HepG2 (cell line): ENCODE results near the gene LENEP. TPM values are rescaled to one million over a fixed set of nuclear protein-coding genes. Genes with fewer than 3 reads are reported as not detected.

Source experiments
- ADNP ChIP-seq: sonication (generic); formaldehyde crosslinking; IDR thresholded peaks from 2 replicates; pipeline ENCODE4 v1.4.0; 2020; ENCODE audit warnings: missing genetic modification reagents
- CHD2 ChIP-seq: IDR thresholded peaks from 2 replicates; pipeline ENCODE4 v1.6.1; 2011; ENCODE audit warnings: low read depth, low read length, improper control_type of control experiment
- ELK4 ChIP-seq: sonication (generic); formaldehyde crosslinking; IDR thresholded peaks from 2 replicates; pipeline ENCODE4 v1.9.0; 2021; ENCODE audit warnings: missing genetic modification reagents, borderline replicate concordance
- FOXO1 ChIP-seq: sonication (generic); formaldehyde crosslinking; IDR thresholded peaks from 2 replicates; pipeline ENCODE4 v1.4.0; 2020; ENCODE audit warnings: missing genetic modification reagents
- HDAC2 ChIP-seq: sonication (generic); formaldehyde crosslinking; IDR thresholded peaks from 2 replicates; pipeline ENCODE4 v1.4.0; 2020; ENCODE audit warnings: missing genetic modification reagents
- IRF2 ChIP-seq: IDR thresholded peaks from 2 replicates; pipeline ENCODE4 v1.6.1; 2018; ENCODE audit warnings: missing genetic modification reagents, missing compliant biosample characterization
- KDM5A ChIP-seq: fragments of 200-600 bp; sonication (generic); IDR thresholded peaks from 2 replicates; pipeline ENCODE4 v1.7.0; 2018; ENCODE audit warnings: antibody characterized with exemption, mild to moderate bottlenecking, low read length, borderline replicate concordance
- MTA1 ChIP-seq: sonication (generic); formaldehyde crosslinking; IDR thresholded peaks from 2 replicates; pipeline ENCODE4 v1.4.0; 2020; ENCODE audit warnings: missing genetic modification reagents, mild to moderate bottlenecking, borderline replicate concordance
- NPAS2 ChIP-seq: sonication (generic); formaldehyde crosslinking; IDR thresholded peaks from 2 replicates; pipeline ENCODE4 v1.8.0; 2022; ENCODE audit warnings: mild to moderate bottlenecking, missing genetic modification reagents, borderline replicate concordance
- PLSCR1 ChIP-seq: sonication (generic); formaldehyde crosslinking; IDR thresholded peaks from 2 replicates; pipeline ENCODE4 v1.5.0; 2020; ENCODE audit warnings: missing genetic modification reagents, mild to moderate bottlenecking, borderline replicate concordance
- POLR2G ChIP-seq: fragments of 200-400 bp; formaldehyde crosslinking; IDR thresholded peaks from 2 replicates; pipeline ENCODE4 v1.6.1; 2018; ENCODE audit warnings: mild to moderate bottlenecking, low read depth, low read length, moderate library complexity
- SALL1 ChIP-seq: sonication (generic); formaldehyde crosslinking; IDR thresholded peaks from 2 replicates; pipeline ENCODE4 v1.8.0; 2022; ENCODE audit warnings: mild to moderate bottlenecking, missing genetic modification reagents
- SALL2 ChIP-seq: sonication (generic); formaldehyde crosslinking; IDR thresholded peaks from 2 replicates; pipeline ENCODE4 v1.8.1; 2023; ENCODE audit warnings: mild to moderate bottlenecking, missing genetic modification reagents, inconsistent platforms
- SMARCC2 ChIP-seq: fragments of 450-650 bp; IDR thresholded peaks from 2 replicates; pipeline ENCODE4 v1.6.1; 2017; ENCODE audit warnings: antibody characterized with exemption, mild to moderate bottlenecking
- SUZ12 ChIP-seq: fragments of 150-350 bp; IDR thresholded peaks from 2 replicates; pipeline ENCODE4 v1.6.1; 2014; ENCODE audit warnings: low read depth, low read length
- TFDP2 ChIP-seq: sonication (generic); formaldehyde crosslinking; IDR thresholded peaks from 2 replicates; pipeline ENCODE4 v1.4.0; 2020; ENCODE audit warnings: missing genetic modification reagents
- TOPORS ChIP-seq: sonication (generic); formaldehyde crosslinking; IDR thresholded peaks from 2 replicates; pipeline ENCODE4 v1.8.0; 2023; ENCODE audit warnings: mild to moderate bottlenecking, missing genetic modification reagents
- ZBTB38 ChIP-seq: sonication (generic); formaldehyde crosslinking; IDR thresholded peaks from 2 replicates; pipeline ENCODE4 v1.5.1; 2020; ENCODE audit warnings: mild to moderate bottlenecking, missing genetic modification reagents
- ZFP1 ChIP-seq: IDR thresholded peaks from 2 replicates; pipeline ENCODE4 v1.6.1; 2016
- ZNF20 ChIP-seq: sonication (generic); formaldehyde crosslinking; IDR thresholded peaks from 2 replicates; pipeline ENCODE4 v1.4.0; 2020; ENCODE audit warnings: mild to moderate bottlenecking, moderate library complexity, missing genetic modification reagents
- ZNF205 ChIP-seq: IDR thresholded peaks from 2 replicates; pipeline ENCODE4 v1.6.1; 2018; ENCODE audit warnings: missing biosample characterization, missing genetic modification reagents
- ZNF33A ChIP-seq: sonication (generic); formaldehyde crosslinking; IDR thresholded peaks from 2 replicates; pipeline ENCODE4 v1.5.1; 2020; ENCODE audit warnings: missing genetic modification reagents, mild to moderate bottlenecking, moderate library complexity, borderline replicate concordance
- ZNF574 ChIP-seq: sonication (generic); formaldehyde crosslinking; IDR thresholded peaks from 2 replicates; pipeline ENCODE4 v1.4.0; 2020; ENCODE audit warnings: missing genetic modification reagents
- ZNF781 ChIP-seq: sonication (generic); formaldehyde crosslinking; IDR thresholded peaks from 2 replicates; pipeline ENCODE4 v1.5.1; 2020; ENCODE audit warnings: borderline replicate concordance, mild to moderate bottlenecking, missing genetic modification reagents; ENCODE audit errors: not compliant biosample characterization
- ZNF782 ChIP-seq: sonication (generic); formaldehyde crosslinking; IDR thresholded peaks from 2 replicates; pipeline ENCODE4 v1.4.0; 2020; ENCODE audit warnings: missing genetic modification reagents, mild to moderate bottlenecking, borderline replicate concordance
- ZSCAN12 ChIP-seq: sonication (generic); formaldehyde crosslinking; IDR thresholded peaks from 2 replicates; pipeline ENCODE4 v1.9.0; 2021; ENCODE audit warnings: mild to moderate bottlenecking, missing genetic modification reagents
- polyA plus RNA-seq, 8 experiments: library from polyadenylated mRNA; depleted of rRNA in 3 of 8; stranded (reverse) in 7 of 8; unstranded in 1 of 8; fragments of >200 nt; fragmentation: Illumina TruSeq in 4 of 8; extraction: Trizol in 4 of 8; gene quantifications; 2 replicates each; pipeline versions ENCODE4 v1.2.1 to v1.2.3, GENCODE V29; 2011 to 2016; ENCODE audit warnings: low read depth in 4 of 8, missing spikeins in 1 of 8, mixed read lengths in 1 of 8; ENCODE audit not compliant: insufficient read depth in 1 of 8
- total RNA-seq, 5 experiments: library from RNA; depleted of rRNA; stranded (reverse); fragments of >200 nt; fragmentation: Illumina TruSeq; extraction: Trizol; gene quantifications; 2 replicates each; pipeline ENCODE4 v1.2.3, GENCODE V29; 2016; ENCODE audit warnings: low read depth in 1 of 5

LENEP gene
- total and polyA plus RNA-seq, 2 of the 13 experiments (the other 11 are each of a cell fraction or from before 2014, with no cell fraction given), result 0.29 TPM; not detected in 1

- TF ChIP-seq PLSCR1, result no peak
- no peak for TF ChIP-seq ZNF20 (CRISPR knock-in tag)
- TF ChIP-seq KDM5A, result peak; percentile 78; the same call in 1 of the 2 replicates
- TF ChIP-seq FOXO1, result no peak
- TF ChIP-seq IRF2, result no peak
- TF ChIP-seq ZNF781 (CRISPR knock-in tag), result no peak
- TF ChIP-seq POLR2G, result peak; percentile 85
- TF ChIP-seq TFDP2 (CRISPR knock-in tag), result 0 out of 2 replicates have a peak, but pooled peaks have one; percentile 34
- no peak for TF ChIP-seq ZNF33A (CRISPR knock-in tag)
- TF ChIP-seq ZNF574 (CRISPR knock-in tag), result no peak
- TF ChIP-seq ZNF205 (CRISPR knock-in tag), result no peak
- TF ChIP-seq NPAS2 (CRISPR knock-in tag), result no peak
- no peak for TF ChIP-seq ZNF782
- peak; percentile 58 for TF ChIP-seq SALL1 (CRISPR knock-in tag)
- TF ChIP-seq ADNP, result no peak
- TF ChIP-seq HDAC2 (CRISPR knock-in tag), result peak; percentile 16; the same call in 1 of the 2 replicates
- no peak for TF ChIP-seq TOPORS (CRISPR knock-in tag)
- TF ChIP-seq SMARCC2, result no peak
- no peak for TF ChIP-seq SUZ12
- no peak for TF ChIP-seq CHD2
- no peak for TF ChIP-seq ZBTB38 (CRISPR knock-in tag)
- TF ChIP-seq ZFP1, result 0 out of 2 replicates have a peak, but pooled peaks have one; percentile 17
- TF ChIP-seq ZSCAN12, result no peak
- no peak for TF ChIP-seq MTA1
- TF ChIP-seq SALL2 (CRISPR knock-in tag), result no peak
- no peak for TF ChIP-seq ELK4 (CRISPR knock-in tag)
These were observed 19.9 kb upstream of the LENEP start (continued) for GRCh38 chr1:154973344-154974101.
